ENCODE results near the gene MCU. TPM values are rescaled to one million over a fixed set of nuclear protein-coding genes. Genes with fewer than 3 reads are reported as not detected.

Gene MCU
- total RNA-seq, 1 donor from 2014 or later = 51.8 TPM

- no peak for FAIRE-seq
- no peak for DNase-seq (ENCODE audit: low spot score in 2 of 2)
These were observed 108.2 kb downstream of the MCU start for GRCh38 chr10:72800000-72800740.

- no peak for FAIRE-seq
- DNase-seq (ENCODE audit: low spot score in 2 of 2) = no peak
These were observed 108.8 kb downstream of the MCU start for GRCh38 chr10:72800741-72801092.

GRCh38 chr10:72801263-72801868 is 109.4 kb downstream of the MCU start:
- DNase-seq (ENCODE audit: low spot score in 2 of 2) (no peak), FAIRE-seq (no peak)

GRCh38 chr10:72802332-72802731 is 110.4 kb downstream of the MCU start:
- FAIRE-seq = no peak
- no peak for DNase-seq (ENCODE audit: low spot score in 2 of 2)

GRCh38 chr10:72802763-72803505 is 111.0 kb downstream of the MCU start:
- no peak for FAIRE-seq
- no peak for DNase-seq (ENCODE audit: low spot score in 2 of 2)

GRCh38 chr10:72808001-72808400 is 116.1 kb downstream of the MCU start:
- FAIRE-seq (no peak), DNase-seq (ENCODE audit: low spot score in 2 of 2) (no peak)

- FAIRE-seq (no peak), DNase-seq (ENCODE audit: low spot score in 2 of 2) (no peak)
These were observed 117.1 kb downstream of the MCU start for GRCh38 chr10:72809006-72809405.

- no peak for DNase-seq (ENCODE audit: low spot score in 2 of 2)
- FAIRE-seq = no peak
These were observed 119.0 kb downstream of the MCU start for GRCh38 chr10:72810976-72811375.

GRCh38 chr10:72812415-72812752 is 120.4 kb downstream of the MCU start:
- no peak for FAIRE-seq
- DNase-seq (ENCODE audit: low spot score in 2 of 2) = no peak

GRCh38 chr10:72812753-72813430 is 120.9 kb downstream of the MCU start:
- FAIRE-seq = no peak

GRCh38 chr10:72814099-72814790 is 122.3 kb downstream of the MCU start:
- FAIRE-seq (no peak), DNase-seq (ENCODE audit: low spot score in 2 of 2) (no peak)

More at GRCh38 chr10:72812753-72813430, 120.9 kb downstream of the MCU start:
- DNase-seq (ENCODE audit: low spot score in 2 of 2) = no peak

GRCh38 chr10:72816565-72816964 is 124.6 kb downstream of the MCU start:
- no peak for DNase-seq (ENCODE audit: low spot score in 2 of 2)
- no peak for FAIRE-seq

- no peak for FAIRE-seq
- no peak for DNase-seq (ENCODE audit: low spot score in 2 of 2)
These were observed 126.1 kb downstream of the MCU start for GRCh38 chr10:72818076-72818475.

GRCh38 chr10:72819053-72819452 is 127.1 kb downstream of the MCU start:
- DNase-seq (ENCODE audit: low spot score in 2 of 2) (no peak), FAIRE-seq (no peak)

GRCh38 chr10:72821606-72822005 is 129.7 kb downstream of the MCU start:
- DNase-seq (ENCODE audit: low spot score in 2 of 2) (no peak), FAIRE-seq (no peak)

- FAIRE-seq (no peak), DNase-seq (ENCODE audit: low spot score in 2 of 2) (no peak)
These were observed 130.5 kb downstream of the MCU start for GRCh38 chr10:72822342-72822986.

- no peak for DNase-seq (ENCODE audit: low spot score in 2 of 2)
- FAIRE-seq = no peak
These were observed 133.2 kb downstream of the MCU start for GRCh38 chr10:72825163-72825562.

- DNase-seq (ENCODE audit: low spot score in 2 of 2) = no peak
- no peak for FAIRE-seq
These were observed 134.4 kb downstream of the MCU start for GRCh38 chr10:72826346-72826745.

- FAIRE-seq = no peak
- no peak for DNase-seq (ENCODE audit: low spot score in 2 of 2)
These were observed 136.4 kb downstream of the MCU start for GRCh38 chr10:72828294-72828693.

- DNase-seq (ENCODE audit: low spot score in 2 of 2) (no peak), FAIRE-seq (no peak)
These were observed 138.7 kb downstream of the MCU start for GRCh38 chr10:72830625-72831024.

Measured in frontal cortex (tissue), 4 donors.